HL-60/S4 treated with retinoic acid at 250 ng/mL for 4 days and 3 days (cell line): ENCODE measurements around the gene PRDX2.
"Not testable (repeated sequence)": the region's sequence is repeated elsewhere in the genome, so short reads cannot be mapped to it uniquely, and the experiment has no call there.

Experiments
- in situ Hi-C: fragments of 300-500 bp; cut with MboI; formaldehyde crosslinking; loops from 2 replicates; pipeline ENCODE4 v1.7.0; 2022; ENCODE audit warnings: low sequenced_read_pairs

PRDX2 gene

GRCh38 chr19:12825254-12826131 lies 23.9 kb upstream of the PRDX2 start:
- in situ Hi-C loops = no loop called here

GRCh38 chr19:12821761-12822160 lies 20.2 kb upstream of the PRDX2 start:
- in situ Hi-C loops = no loop called here

DNA sequence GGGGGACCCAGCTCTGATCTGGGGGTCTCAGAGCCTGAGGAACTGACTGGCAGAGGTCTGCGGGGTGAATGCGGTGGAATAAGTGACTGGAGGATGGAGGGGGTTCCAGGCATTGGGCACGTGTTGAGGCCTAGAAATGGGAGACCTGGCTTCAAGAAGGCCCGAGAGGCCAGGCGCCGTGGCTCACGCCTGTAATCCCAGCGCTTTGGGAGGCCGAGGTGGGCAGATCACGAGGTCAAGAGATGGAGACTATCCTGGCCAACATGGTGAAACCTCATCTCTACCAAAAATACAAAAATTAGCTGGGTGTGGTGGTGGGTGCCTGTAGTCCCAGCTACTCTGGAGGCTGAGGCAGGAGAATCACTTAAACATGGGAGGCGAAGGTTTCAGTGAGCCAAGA lies 16.2 kb upstream of the PRDX2 start:
- in situ Hi-C loops = not testable (repeated sequence)

DNA sequence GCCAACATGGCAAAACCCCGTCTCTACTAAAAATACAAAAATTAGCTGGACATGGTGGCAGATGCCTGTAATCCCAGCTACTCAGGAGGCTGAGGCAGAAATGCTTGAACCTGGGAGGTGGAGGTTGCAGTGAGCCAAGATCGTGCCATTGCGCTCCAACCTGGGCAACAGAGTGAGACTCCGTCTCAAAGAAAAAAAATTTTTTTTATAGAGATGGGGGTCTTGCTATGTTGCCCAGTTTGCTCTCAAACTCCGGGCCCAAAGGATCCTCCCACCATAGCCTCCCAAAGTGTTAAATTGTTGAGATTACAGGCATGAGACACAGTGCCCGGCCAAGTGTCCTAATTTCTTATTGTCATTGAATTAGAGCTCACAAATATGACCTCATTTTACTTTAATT lies 15.6 kb upstream of the PRDX2 start:
- in situ Hi-C loops = not testable (repeated sequence)

DNA sequence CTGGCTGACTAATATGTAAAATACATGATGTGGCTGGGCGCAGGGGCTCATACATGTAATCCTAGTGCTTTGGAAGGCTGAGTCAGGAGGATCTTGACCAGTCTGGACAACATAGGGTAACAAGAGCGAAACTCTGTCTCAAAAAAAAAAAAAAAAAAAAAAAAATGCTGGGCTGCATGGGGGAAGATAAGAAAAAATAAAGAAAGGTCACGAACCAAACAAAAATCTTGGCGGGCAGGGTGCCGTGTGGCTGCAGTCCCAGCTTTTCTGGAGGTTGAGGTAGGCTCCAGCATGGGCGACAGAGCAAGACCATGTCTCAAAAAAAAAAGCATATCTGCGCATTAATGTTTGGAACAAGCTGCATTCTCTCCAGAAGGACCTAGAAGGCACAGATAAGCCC lies 13.5 kb upstream of the PRDX2 start:
- in situ Hi-C loops = no loop called here

DNA sequence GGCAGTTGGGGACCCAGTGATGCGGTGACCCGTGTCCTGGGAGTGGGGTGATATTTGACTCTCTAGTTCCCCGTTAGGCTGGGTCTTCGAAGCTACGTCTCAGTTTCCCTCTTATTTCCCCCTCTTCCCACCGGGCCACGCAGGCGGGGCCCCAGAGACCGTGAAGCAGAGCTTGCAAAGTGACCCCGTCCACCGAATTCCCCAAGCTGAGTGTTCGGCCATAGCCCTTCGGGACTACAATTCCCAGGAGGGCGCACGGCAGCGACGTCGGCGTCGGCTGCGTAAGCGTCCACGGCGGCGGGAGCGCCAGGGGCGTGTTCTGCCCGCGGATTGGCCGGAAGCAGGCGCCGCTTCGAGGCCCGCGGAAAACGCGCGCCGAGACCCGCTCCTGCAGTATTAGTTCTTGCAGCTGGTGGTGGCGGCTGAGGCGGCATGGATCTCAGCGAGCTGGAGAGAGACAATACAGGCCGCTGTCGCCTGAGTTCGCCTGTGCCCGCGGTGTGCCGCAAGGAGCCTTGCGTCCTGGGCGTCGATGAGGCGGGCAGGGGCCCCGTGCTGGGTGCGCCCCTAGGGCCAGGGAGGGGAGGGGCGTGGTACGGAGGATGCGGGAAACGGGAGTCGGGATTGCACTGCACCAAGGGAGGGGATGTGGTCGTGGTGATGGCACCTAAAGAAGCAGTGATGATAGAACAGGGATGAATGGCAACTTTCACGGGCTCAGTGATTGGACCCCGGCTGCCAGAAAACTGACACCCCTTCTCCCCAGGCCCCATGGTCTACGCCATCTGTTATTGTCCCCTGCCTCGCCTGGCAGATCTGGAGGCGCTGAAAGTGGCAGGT lies 4.9 kb upstream of the PRDX2 start, which contains the start of gene RNASEH2A:
Gene RNASEH2A, plus strand, starts transcription at position 343 of the 840 bp plus-strand sequence. Its CDS starts 90 bp downstream, at position 433.
- in situ Hi-C loops = loop anchor here (5.0 kb wide), 1 partner anchor 39 kb away; no protein-coding TSS in a partner anchor

GRCh38 chr19:12804051-12804450 lies 2.5 kb upstream of the PRDX2 start:
- in situ Hi-C loops = no loop called here

DNA sequence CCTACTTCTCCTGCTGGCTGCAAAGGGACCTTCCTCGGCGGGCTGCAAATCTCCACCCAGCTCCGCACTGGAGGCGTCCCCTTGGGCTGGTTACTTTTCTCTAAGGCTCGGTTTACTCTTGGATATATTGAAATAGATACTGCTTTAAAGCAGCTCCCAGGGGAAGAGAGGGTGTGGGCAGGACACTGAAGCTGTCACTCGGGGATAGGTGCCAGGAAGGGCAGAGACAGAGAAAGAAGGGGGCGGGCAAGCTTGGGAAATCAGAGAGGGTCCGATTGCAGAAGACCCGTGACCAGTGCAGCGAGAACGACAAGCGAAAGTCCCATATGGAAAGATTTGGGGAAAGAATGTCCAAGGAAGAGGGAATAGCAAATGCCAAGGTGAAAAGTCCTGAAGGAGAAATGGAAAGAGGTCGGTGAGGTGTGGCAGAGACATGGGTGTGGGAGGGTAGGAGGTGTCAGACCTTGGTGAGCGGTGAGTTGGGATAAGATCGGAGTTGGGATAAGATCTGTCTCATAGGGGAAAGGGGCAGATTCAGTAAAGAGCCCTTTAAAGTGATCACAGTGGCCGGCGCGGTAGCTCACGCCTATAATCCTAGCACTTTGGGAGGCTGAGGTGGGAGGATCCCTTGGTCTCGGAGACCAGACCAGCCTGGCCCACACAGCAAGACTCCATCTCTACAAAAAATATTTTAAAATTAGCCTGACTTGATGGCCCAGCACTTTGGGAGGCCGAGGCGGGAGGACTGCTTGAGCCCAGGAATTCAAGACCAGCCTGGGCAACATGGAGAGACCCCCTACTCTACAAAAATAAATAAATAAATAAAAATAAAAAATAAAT lies 887 bp upstream of the PRDX2 start:
- in situ Hi-C loops = no loop called here

DNA sequence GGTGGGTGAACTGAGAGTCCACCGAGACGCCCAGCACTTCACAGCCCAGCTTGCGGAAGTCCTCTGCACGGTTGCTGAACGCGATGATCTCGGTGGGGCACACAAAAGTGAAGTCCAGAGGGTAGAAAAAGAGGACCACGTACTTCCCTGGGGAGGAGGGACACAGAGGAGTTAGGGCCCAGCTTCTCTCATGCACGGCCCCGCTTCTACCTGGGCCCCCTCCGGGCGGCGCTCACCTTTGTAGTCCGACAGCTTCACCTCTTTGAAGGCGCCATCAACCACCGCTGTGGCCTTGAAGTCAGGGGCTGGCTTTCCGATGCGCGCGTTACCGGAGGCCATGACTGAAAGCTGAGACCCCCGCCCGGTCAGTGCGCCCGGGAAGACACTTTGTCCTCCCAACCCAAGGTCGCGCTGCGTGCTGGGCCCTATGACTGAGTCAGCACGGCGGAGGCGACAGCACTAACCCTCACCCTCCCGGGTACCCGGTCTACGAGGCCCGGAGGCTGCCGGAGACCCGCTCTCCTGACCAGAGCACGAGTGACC lies 606 bp downstream of the PRDX2 start:
- in situ Hi-C loops = no loop called here

DNA sequence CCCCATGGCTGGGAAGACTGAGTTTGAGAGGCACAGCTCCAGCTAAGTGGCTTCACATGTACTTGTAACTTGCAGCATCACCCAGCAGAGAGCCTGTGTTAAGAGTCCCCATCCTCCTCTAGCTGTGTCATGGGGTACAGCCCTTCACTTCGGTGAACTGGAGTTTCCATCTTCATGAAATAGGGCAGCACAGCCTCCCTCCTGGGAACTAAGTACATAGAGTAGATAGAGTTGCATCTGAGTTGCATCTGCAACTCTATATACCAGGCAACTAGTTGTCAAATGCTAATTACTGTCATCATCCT lies 1.2 kb downstream of the PRDX2 start:
- in situ Hi-C loops = no loop called here

GRCh38 chr19:12799742-12800465 lies 1.7 kb downstream of the PRDX2 start:
- in situ Hi-C loops = no loop called here

GRCh38 chr19:12797607-12798006 lies 4.0 kb downstream of the PRDX2 start:
- in situ Hi-C loops = not testable (repeated sequence)

DNA sequence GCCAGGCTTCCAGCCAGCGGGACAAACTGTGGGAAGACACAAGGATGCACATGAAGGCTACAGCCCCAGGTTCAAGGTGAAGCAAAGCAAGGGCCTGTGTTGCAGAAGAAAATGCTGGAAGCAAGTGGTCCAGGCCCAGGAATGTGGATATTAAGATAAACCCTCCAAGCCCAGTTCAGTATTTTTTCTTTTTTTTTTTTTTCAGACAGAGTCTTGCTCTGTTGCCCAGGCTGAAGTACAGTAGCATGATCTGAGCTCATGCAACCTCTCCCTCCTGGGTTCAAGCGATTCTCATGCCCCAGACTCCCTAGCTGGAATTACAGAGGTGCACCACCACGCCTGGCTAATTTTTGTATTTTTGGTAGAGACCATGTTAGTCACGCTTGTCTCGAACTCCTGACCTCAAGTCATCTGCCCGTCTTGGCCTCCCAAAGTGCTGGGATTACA lies 4.4 kb downstream of the PRDX2 start:
- in situ Hi-C loops = no loop called here

DNA sequence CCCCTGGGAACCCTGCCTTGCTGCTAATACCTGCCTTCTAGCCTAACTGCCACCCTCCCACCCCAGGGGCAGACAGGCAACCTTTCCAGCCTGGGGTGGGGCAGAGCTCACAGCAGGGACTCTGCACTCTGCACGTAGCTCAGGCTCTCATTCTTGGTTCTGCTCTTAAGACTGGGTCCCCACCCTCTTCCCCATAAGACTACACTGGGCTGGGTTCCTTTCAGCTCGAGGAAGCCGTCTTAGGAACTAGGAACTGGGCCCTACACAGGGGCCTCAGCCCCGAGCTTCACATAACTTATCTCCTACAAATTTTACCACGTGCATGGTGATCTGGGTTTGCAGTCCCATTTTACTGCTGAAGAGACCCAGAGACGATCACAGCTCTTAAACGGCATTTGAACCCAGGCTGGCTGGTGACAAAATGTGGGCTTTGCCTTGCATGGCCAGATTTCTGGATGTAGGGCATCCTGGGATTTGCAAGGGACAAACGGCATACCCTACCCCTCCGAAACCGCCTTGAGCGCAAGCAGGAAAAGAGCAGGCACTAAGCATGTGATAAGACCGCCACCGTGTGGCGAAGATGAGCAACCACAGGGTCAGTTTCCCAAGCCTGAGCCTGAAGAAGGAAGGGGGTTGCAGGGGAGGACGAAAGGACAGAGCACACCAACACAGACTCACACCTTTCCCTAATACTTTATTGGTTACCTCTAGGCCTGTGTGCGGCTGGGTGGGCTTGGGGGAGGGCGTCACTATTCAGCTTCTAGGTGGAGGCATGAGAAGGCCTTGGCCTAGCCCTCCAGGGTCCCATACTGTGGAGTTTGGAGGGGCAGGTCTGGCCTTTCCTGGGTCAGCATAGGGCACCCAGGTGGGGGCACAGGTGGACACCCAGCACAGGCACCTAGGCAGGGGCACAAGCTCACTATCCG lies 5.2 kb downstream of the PRDX2 start:
- in situ Hi-C loops = no loop called here

DNA sequence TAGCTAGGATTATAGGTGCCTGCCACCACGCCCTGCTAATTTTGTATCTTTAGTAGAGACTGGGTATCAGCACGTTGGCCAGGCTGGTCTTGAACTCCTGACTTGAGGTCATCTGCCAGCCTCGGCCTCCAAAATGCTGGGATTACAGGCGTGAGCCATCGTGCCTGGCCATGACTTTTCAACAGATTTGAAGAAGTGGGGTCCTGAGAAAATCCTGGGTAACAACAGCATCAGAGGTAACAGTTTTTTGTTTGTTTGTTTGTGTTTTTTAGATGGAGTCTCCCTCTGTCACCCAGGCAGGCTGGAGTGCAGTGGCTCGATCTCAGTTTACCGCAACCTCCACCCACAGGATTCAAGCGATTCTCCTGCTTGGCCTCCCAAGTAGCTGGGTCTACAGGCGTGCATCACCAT lies 6.6 kb downstream of the PRDX2 start:
- in situ Hi-C loops = no loop called here

GRCh38 chr19:12794196-12794941 lies 7.2 kb downstream of the PRDX2 start:
- in situ Hi-C loops = no loop called here

GRCh38 chr19:12793290-12794195 lies 8.1 kb downstream of the PRDX2 start:
- in situ Hi-C loops = no loop called here
